Motor neuron (in vitro differentiated cells): ENCODE data around the gene ARHGEF28. TPM values are rescaled to one million over a fixed set of nuclear protein-coding genes. Genes with fewer than 3 reads are reported as not detected.

Experiments used
- ATAC-seq, 8 experiments: fragments of 200-7000 bp; cut with Tn5 transposase; replicated peaks in 6 of 8; 2 replicates each; pipeline ENCODE4 v1.8.0; 2021; ENCODE audit warnings: mild to moderate bottlenecking in 8 of 8, moderate library complexity in 8 of 8
- H3K27ac ChIP-seq, 2 donors: fragments of 250-450 bp; sonication (Bioruptor Pico); 2 replicates each; pipeline ENCODE4 v1.9.0; 2021; ENCODE audit warnings: antibody characterized with exemption in 2 of 2, mild to moderate bottlenecking in 2 of 2, moderate library complexity in 1 of 2
- H3K4me1 ChIP-seq, 2 donors: fragments of 250-450 bp; sonication (Bioruptor Pico); replicated peaks in 1 of 2; 2 replicates each; pipeline ENCODE4 v1.6.1; 2021; ENCODE audit warnings: antibody characterized with exemption in 2 of 2, mild to moderate bottlenecking in 2 of 2, moderate library complexity in 1 of 2
- H3K4me3 ChIP-seq, 5 donors: fragments of 250-450 bp; sonication (Bioruptor Pico); 2 replicates each; pipeline ENCODE4 v1.9.0; 2021; ENCODE audit warnings: antibody characterized with exemption in 5 of 5, mild to moderate bottlenecking in 5 of 5, moderate library complexity in 4 of 5
- WGBS, 10 experiments: fragments of 450-650 bp; shearing (Covaris generic); methylation state at CpG; one replicate each; pipeline ENCODE4 v1.0.0; 2022; 5-methylcytosine and 5-hydroxymethylcytosine counted together
- in situ Hi-C, 9 experiments: fragments of 400-800 bp; cut with MboI; loops; one replicate each; pipeline ENCODE4 v1.15.0; 2021; ENCODE audit warnings: low sequenced_read_pairs in 9 of 9, low pct_unique_long_range_greater_than_20kb in 2 of 9; ENCODE audit not compliant: unreplicated experiment in 9 of 9
- total RNA-seq, 8 experiments: library from RNA; unstranded; fragments of 300-600 nt; gene quantifications; 2 replicates each; pipeline versions ENCODE4 v1.2.3 to v1.2.4, GENCODE V29; 2022

ARHGEF28 gene
- total RNA-seq, 8 experiments from 2014 or later = 0.81 to 29.3 (median 1.9) TPM

GRCh38 chr5:73789851-73790281 lies 163.9 kb downstream of the ARHGEF28 start:
- H3K4me1 ChIP-seq = no peaks in the 10 kb centered on the region
- no peak overlapping the region for H3K27ac ChIP-seq
- 40 to 100% (median 91%) methylated on average over 1 to 2 of the region's 2 CpGs; no CpG with 5 or more reads in 4 of the 10 experiments for WGBS, 10 experiments
- no peak overlapping the region for H3K4me3 ChIP-seq
- in situ Hi-C loops = loop anchor here in 8 of 9 experiments (5.0 to 25.0 kb wide), 7 partner anchors 128 to 278 kb away; no protein-coding TSS in a partner anchor
- no peak for ATAC-seq

DNA sequence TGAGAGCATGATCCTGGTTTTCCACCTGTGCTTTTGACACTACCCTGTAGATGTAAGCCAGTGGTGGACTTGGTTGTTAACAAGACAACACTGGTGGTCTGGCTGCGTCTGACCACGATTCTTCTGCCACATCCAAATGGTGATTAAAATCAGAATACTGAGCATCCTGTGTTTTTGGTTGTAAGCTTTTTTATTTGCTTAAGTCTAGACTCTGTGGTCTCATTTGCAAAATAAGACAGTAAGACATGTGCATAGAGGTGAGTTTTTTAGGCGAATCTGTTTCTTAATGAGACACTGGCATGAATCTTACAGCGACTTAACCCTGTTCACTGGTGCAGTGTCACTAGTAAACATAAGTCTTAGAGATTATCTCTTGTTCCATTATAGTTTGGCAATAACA lies 165.4 kb downstream of the ARHGEF28 start:
- H3K4me1 ChIP-seq = peaks cover under 1 to 2% of the 10 kb centered on the region in 2 donors
- 60 to 100% (median 80%) methylated on average over 1 to 4 of the region's 4 CpGs; no CpG with 5 or more reads in 3 of the 10 experiments for WGBS, 10 experiments
- ATAC-seq = no peak
- H3K27ac ChIP-seq = no peak overlapping the region
- in situ Hi-C loops = loop anchor here in 8 of 9 experiments (5.0 to 25.0 kb wide), 7 partner anchors 129 to 279 kb away; no protein-coding TSS in a partner anchor
- H3K4me3 ChIP-seq = no peak overlapping the region

DNA sequence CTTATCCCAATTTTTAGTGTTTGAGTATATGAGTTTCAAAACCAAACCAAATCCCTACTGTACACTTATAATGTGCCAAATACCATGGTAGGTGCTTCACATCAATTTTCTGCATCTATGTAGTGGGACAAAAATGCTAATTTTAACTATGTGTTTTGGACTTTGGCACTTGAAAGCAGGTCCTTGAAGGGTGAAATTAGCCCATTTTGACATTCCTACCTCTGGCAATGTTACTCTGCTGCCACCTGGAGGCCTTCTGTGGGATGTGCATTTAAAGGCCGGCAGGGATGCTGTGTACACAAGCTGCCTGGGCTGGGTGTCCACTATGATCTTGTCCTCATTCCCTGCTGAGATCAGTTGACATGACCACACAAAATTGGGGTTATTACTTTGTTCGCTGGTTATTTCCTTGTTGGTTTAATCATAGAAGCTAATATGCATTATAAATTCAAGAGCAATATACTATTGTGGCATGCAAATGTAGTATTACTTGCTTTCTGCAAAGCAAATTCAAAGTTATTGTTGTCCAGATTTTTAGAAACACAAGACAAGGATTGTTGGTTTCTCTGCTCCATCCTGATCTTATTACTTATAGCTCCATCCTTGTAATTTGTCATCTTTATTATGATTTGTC lies 166.8 kb downstream of the ARHGEF28 start:
- WGBS, 10 experiments = 0 to 20% (median 0%) methylated on average over 1 to 2 of the region's 2 CpGs; no CpG with 5 or more reads in 4 of the 10 experiments
- ATAC-seq = peak; percentile 65 to 91 (median 80)
- Histone ChIP-seq H3K4me1 (peaks cover 7 to 11% of the 10 kb centered on the region in 2 donors), H3K4me3 (no peak overlapping the region), H3K27ac (no peak overlapping the region)
- in situ Hi-C loops = loop anchor here in 8 of 9 experiments (5.0 to 25.0 kb wide), 7 partner anchors 131 to 281 kb away; no protein-coding TSS in a partner anchor

- Histone ChIP-seq H3K27ac (no peak overlapping the region), H3K4me1 (peaks cover 7 to 11% of the 10 kb centered on the region in 2 donors), H3K4me3 (no peak overlapping the region)
- in situ Hi-C loops = loop anchor here in 8 of 9 experiments (5.0 to 25.0 kb wide), 7 partner anchors 132 to 282 kb away; no protein-coding TSS in a partner anchor
- ATAC-seq = no peak
- WGBS, 10 experiments = 20 to 91% (median 86%) methylated on average over 1 to 5 of the region's 5 CpGs; no CpG with 5 or more reads in 1 of the 10 experiments
Measured at GRCh38 chr5:73793911-73794310, 167.9 kb downstream of the ARHGEF28 start.

GRCh38 chr5:73796164-73797131 lies 170.5 kb downstream of the ARHGEF28 start:
- in situ Hi-C loops = loop anchor here in 7 of 9 experiments (5.0 to 25.0 kb wide), 6 partner anchors 134 to 284 kb away; no protein-coding TSS in a partner anchor
- ATAC-seq = peak in 6 of 8 experiments; percentile 36 to 82 (median 70)
- H3K27ac ChIP-seq = no peak overlapping the region

DNA sequence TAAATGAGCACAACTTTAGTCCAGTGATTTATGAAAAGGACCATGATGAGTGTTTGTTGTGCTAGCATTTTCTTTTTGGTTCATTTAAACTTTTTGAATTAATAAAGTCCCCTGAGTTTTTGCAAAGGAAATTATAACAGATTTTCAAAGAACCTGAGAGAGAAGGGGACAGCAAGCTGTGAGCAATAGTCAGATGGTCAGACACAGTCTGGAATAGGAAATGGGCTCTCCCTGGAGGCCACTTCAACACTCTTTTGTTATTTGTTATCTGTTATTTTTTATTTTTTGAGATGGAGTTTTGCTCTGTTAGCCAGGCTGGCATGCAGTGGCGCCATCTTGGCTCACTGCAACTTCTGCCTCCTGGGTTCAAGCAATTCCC lies 171.1 kb downstream of the ARHGEF28 start:
- in situ Hi-C loops = loop anchor here in 7 of 9 experiments (5.0 to 25.0 kb wide), 6 partner anchors 135 to 285 kb away; no protein-coding TSS in a partner anchor
- 100% methylated on average over 1 of the region's 1 CpG; no CpG with 5 or more reads in 7 of the 10 experiments for WGBS, 10 experiments
- H3K27ac ChIP-seq = no peak overlapping the region

More at GRCh38 chr5:73796164-73797131, 170.5 kb downstream of the ARHGEF28 start:
- H3K4me1 ChIP-seq = peaks cover 7 to 11% of the 10 kb centered on the region in 2 donors
- 19 to 100% (median 73%) methylated on average over 1 to 9 of the region's 11 CpGs for WGBS, 10 experiments
- H3K4me3 ChIP-seq = no peak overlapping the region

DNA sequence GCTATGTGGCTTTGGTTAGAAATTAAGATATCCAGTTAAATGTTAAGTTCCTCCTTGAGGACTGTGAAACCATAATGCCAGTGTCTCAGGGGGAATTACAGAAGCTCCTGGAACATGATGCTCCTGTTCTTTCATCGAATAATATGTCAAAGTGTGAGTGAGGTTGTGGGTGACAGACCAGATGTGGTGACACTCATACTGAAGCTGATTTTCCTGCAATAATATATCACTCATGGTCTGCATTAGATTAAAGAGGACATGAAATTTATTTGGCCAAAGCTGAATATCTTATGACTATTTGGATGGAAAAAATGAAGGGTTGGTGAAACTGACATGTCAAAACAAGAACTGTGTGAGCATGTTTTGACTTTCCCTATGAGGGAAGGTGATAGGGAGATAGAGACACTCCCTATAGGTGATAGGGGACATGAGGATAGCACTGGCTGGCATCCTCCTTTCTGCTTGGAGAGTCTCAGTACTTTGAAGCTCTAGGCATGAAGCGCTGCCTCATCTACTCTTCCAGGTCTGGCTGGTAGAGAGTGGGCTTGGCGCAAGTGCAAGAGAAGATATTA lies 173.5 kb downstream of the ARHGEF28 start:
- no peak overlapping the region for H3K27ac ChIP-seq
- in situ Hi-C loops = loop anchor here in 7 of 9 experiments (5.0 to 25.0 kb wide), 6 partner anchors 137 to 287 kb away; no protein-coding TSS in a partner anchor
- no peak overlapping the region for H3K4me3 ChIP-seq
- no peak for ATAC-seq
- peaks cover 7 to 11% of the 10 kb centered on the region in 2 donors for H3K4me1 ChIP-seq
- WGBS, 10 experiments = 40 to 100% (median 98%) methylated on average over 1 to 3 of the region's 3 CpGs; no CpG with 5 or more reads in 2 of the 10 experiments

More for the DNA sequence above, 171.1 kb downstream of the ARHGEF28 start:
- ATAC-seq = peak in 3 of 8 experiments; percentile 16 to 33 (median 31)
- peaks cover 7 to 11% of the 10 kb centered on the region in 2 donors for H3K4me1 ChIP-seq
- H3K4me3 ChIP-seq = no peak overlapping the region

- in situ Hi-C loops = no loop called here
- no peak for ATAC-seq
- H3K27ac ChIP-seq = no peak overlapping the region
- 67 to 100% (median 89%) methylated on average over 1 to 2 of the region's 2 CpGs; no CpG with 5 or more reads in 2 of the 10 experiments for WGBS, 10 experiments
- peaks cover 4 to 6% of the 10 kb centered on the region in 2 donors for H3K4me1 ChIP-seq
- no peak overlapping the region for H3K4me3 ChIP-seq
Measured at GRCh38 chr5:73801686-73802085, 175.7 kb downstream of the ARHGEF28 start.

GRCh38 chr5:73805449-73805848 lies 179.5 kb downstream of the ARHGEF28 start:
- Histone ChIP-seq H3K4me3 (no peak overlapping the region), H3K27ac (no peak overlapping the region), H3K4me1 (no peaks in the 10 kb centered on the region)
- 27 to 90% (median 83%) methylated on average over 1 to 3 of the region's 3 CpGs for WGBS, 10 experiments
- in situ Hi-C loops = no loop called here
- peak in 1 of 8 experiments; percentile 26 for ATAC-seq

GRCh38 chr5:73808911-73809310 lies 182.9 kb downstream of the ARHGEF28 start:
- 60 to 100% (median 100%) methylated on average over 1 to 2 of the region's 2 CpGs; no CpG with 5 or more reads in 2 of the 10 experiments for WGBS, 10 experiments
- Histone ChIP-seq H3K4me3 (no peak overlapping the region), H3K27ac (no peak overlapping the region), H3K4me1 (peaks cover 11 to 16% of the 10 kb centered on the region in 2 donors)
- in situ Hi-C loops = no loop called here
- no peak for ATAC-seq

GRCh38 chr5:73810429-73810828 lies 184.4 kb downstream of the ARHGEF28 start:
- in situ Hi-C loops = no loop called here
- Histone ChIP-seq H3K27ac (no peak overlapping the region), H3K4me3 (no peak overlapping the region), H3K4me1 (peaks cover 11 to 16% of the 10 kb centered on the region in 2 donors)
- whole genome bisulfite sequencing, 10 experiments = 0 to 70% (median 49%) methylated on average over 1 to 3 of the region's 3 CpGs; no CpG with 5 or more reads in 2 of the 10 experiments
- peak in 2 of 8 experiments; percentile 64 to 68 for ATAC-seq

- H3K4me3 ChIP-seq = no peak overlapping the region
- ATAC-seq = peak in 5 of 8 experiments; percentile 59 to 72 (median 69)
- peaks cover 11 to 16% of the 10 kb centered on the region in 2 donors for H3K4me1 ChIP-seq
- in situ Hi-C loops = no loop called here
- WGBS, 10 experiments = 0 to 100% (median 29%) methylated on average over 1 to 6 of the region's 6 CpGs
- no peak overlapping the region for H3K27ac ChIP-seq
Measured at GRCh38 chr5:73812457-73812856, 186.5 kb downstream of the ARHGEF28 start.
